Measurements from ENCODE around the gene EID3. TPM values are rescaled to one million over a fixed set of nuclear protein-coding genes. Genes with fewer than 3 reads are reported as not detected.

Gene EID3
- polyA plus RNA-seq, 1 donor from 2014 or later, result 0.37 TPM

- Histone ChIP-seq H3K4me2 (ENCODE audit: low read length) (no peak overlapping the region), H3K4me3 (ENCODE audit: low read length) (no peak overlapping the region), H3K9me3 (ENCODE audit: low read length) (no peaks in the 10 kb centered on the region), H3K9ac (ENCODE audit: low read length) (no peak overlapping the region), H3F3A (ENCODE audit: insufficient read depth, low read length, poor library complexity, severe bottlenecking) (no peaks in the 10 kb centered on the region), H3K9me2 (ENCODE audit: insufficient read depth, low read length) (no peaks in the 10 kb centered on the region), H3K27ac (ENCODE audit: low read length) (no peak overlapping the region), H2AFZ (ENCODE audit: low read depth, low read length) (no peak overlapping the region), H3K36me3 (ENCODE audit: insufficient read depth, low read length) (peaks cover 9% of the 10 kb centered on the region), H3K27me3 (ENCODE audit: insufficient read depth, low read depth, low read length) (no peaks in the 10 kb centered on the region), H3K79me2 (replicated peaks; ENCODE audit: insufficient read depth, low read length) (peaks cover 47% of the 10 kb centered on the region), H4K20me1 (ENCODE audit: insufficient read depth) (no peaks in the 10 kb centered on the region)
- TF ChIP-seq EZH2 (IDR thresholded peaks at IDR 0.05; ENCODE audit: borderline replicate concordance, insufficient read depth, low read length, poor library complexity, severe bottlenecking) (no peak), CTCF (IDR thresholded peaks at IDR 0.05; ENCODE audit: poor library complexity, severe bottlenecking) (no peak), MXI1 (conservative IDR thresholded peaks at IDR 0.05; ENCODE audit: poor library complexity, severe bottlenecking) (no peak), REST (IDR thresholded peaks at IDR 0.05; ENCODE audit: borderline replicate concordance) (no peak), TAF1 (IDR thresholded peaks at IDR 0.05; ENCODE audit: low read depth) (no peak), SMC3 (conservative IDR thresholded peaks at IDR 0.05; ENCODE audit: poor library complexity) (no peak), POLR2AphosphoS5 (IDR thresholded peaks at IDR 0.05) (no peak), EP300 (conservative IDR thresholded peaks at IDR 0.05; ENCODE audit: poor library complexity, severe bottlenecking) (no peak), RAD21 (conservative IDR thresholded peaks at IDR 0.05) (no peak)
Measured at GRCh38 chr12:104291867-104292524, 11.5 kb upstream of the EID3 start.

GRCh38 chr12:104292872-104293794 is 10.4 kb upstream of the EID3 start:
- Histone ChIP-seq H3F3A (ENCODE audit: insufficient read depth, low read length, poor library complexity, severe bottlenecking) (no peaks in the 10 kb centered on the region), H2AFZ (ENCODE audit: low read depth, low read length) (no peak overlapping the region), H3K27ac (ENCODE audit: low read length) (no peak overlapping the region), H4K20me1 (ENCODE audit: insufficient read depth) (no peaks in the 10 kb centered on the region), H3K9ac (ENCODE audit: low read length) (no peak overlapping the region), H3K4me2 (ENCODE audit: low read length) (no peak overlapping the region), H3K79me2 (replicated peaks; ENCODE audit: insufficient read depth, low read length) (peaks cover 47% of the 10 kb centered on the region), H3K9me3 (ENCODE audit: low read length) (no peaks in the 10 kb centered on the region), H3K4me3 (ENCODE audit: low read length) (no peak overlapping the region), H3K9me2 (ENCODE audit: insufficient read depth, low read length) (no peaks in the 10 kb centered on the region), H3K36me3 (ENCODE audit: insufficient read depth, low read length) (peaks cover 9% of the 10 kb centered on the region), H3K27me3 (ENCODE audit: insufficient read depth, low read depth, low read length) (no peaks in the 10 kb centered on the region)
- no peak for TF ChIP-seq TAF1 (IDR thresholded peaks at IDR 0.05; ENCODE audit: low read depth)
- TF ChIP-seq CTCF (IDR thresholded peaks at IDR 0.05; ENCODE audit: poor library complexity, severe bottlenecking), result no peak
- TF ChIP-seq EZH2 (IDR thresholded peaks at IDR 0.05; ENCODE audit: borderline replicate concordance, insufficient read depth, low read length, poor library complexity, severe bottlenecking), result no peak
- no peak for TF ChIP-seq RAD21 (conservative IDR thresholded peaks at IDR 0.05)
- no peak for TF ChIP-seq REST (IDR thresholded peaks at IDR 0.05; ENCODE audit: borderline replicate concordance)
- no peak for TF ChIP-seq SMC3 (conservative IDR thresholded peaks at IDR 0.05; ENCODE audit: poor library complexity)
- TF ChIP-seq POLR2AphosphoS5 (IDR thresholded peaks at IDR 0.05), result no peak
- no peak for TF ChIP-seq MXI1 (conservative IDR thresholded peaks at IDR 0.05; ENCODE audit: poor library complexity, severe bottlenecking)
- no peak for TF ChIP-seq EP300 (conservative IDR thresholded peaks at IDR 0.05; ENCODE audit: poor library complexity, severe bottlenecking)

Data from neural cell (in vitro differentiated cells).